HEK293 (cell line): ENCODE results near the gene PLS3.

Experiments
- PRDM1 ChIP-seq: fragments of 450-650 bp; formaldehyde crosslinking; IDR thresholded peaks from 2 replicates; pipeline ENCODE4; 2016; ENCODE audit warnings: missing biosample characterization, missing genetic modification characterization
- YY1 ChIP-seq: fragments of 450-650 bp; formaldehyde crosslinking; IDR thresholded peaks from 2 replicates; pipeline ENCODE4 v1.5.1; 2018; ENCODE audit warnings: missing biosample characterization, missing genetic modification characterization
- ZNF23 ChIP-seq: fragments of 450-650 bp; formaldehyde crosslinking; IDR thresholded peaks from 2 replicates; pipeline ENCODE4 v1.5.1; 2016; ENCODE audit warnings: missing biosample characterization, missing genetic modification characterization, borderline replicate concordance
- ZNF302 ChIP-seq: fragments of 450-650 bp; formaldehyde crosslinking; IDR thresholded peaks from 2 replicates; pipeline ENCODE4 v1.5.1; 2016; ENCODE audit warnings: missing biosample characterization, missing genetic modification characterization, low read depth
- ZNF624 ChIP-seq: fragments of 450-650 bp; formaldehyde crosslinking; IDR thresholded peaks from 2 replicates; pipeline ENCODE4 v1.5.1; 2017; ENCODE audit warnings: missing biosample characterization, missing genetic modification characterization
- TF ChIP-seq, protein P1 (sequence below): fragments of 450-650 bp; formaldehyde crosslinking; IDR thresholded peaks from 2 replicates; pipeline ENCODE4 v1.5.1; 2016; ENCODE audit warnings: missing biosample characterization, missing genetic modification characterization
- TF ChIP-seq, protein P2 (sequence below): fragments of 450-650 bp; formaldehyde crosslinking; IDR thresholded peaks from 2 replicates; pipeline ENCODE4 v1.5.1; 2016; ENCODE audit warnings: missing biosample characterization, missing genetic modification characterization

DNA sequence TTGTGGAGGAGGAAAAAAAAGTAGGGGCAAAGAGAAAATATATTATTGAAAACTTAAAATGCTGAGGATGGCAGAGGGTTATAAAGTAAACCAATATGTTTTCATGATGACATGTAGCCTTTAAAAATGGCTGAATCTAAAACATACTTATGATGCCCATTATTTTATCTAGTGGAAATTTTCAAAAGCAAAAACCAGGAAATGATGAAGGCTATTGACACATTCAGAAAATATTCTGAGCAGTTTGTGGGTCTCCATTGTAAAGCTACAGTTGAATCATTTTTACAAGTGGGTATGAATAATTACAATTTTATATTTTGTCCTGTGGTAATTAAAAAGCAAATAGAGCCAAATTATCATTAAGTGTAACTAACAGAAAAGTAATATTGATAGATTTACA, 10.7 kb downstream of the PLS3 start:
- TF ChIP-seq YY1 (tag by site-specific recombination): no peak
- no peak for TF ChIP-seq ZNF23 (tag by site-specific recombination)
- TF ChIP-seq ZNF302 (tag by site-specific recombination): no peak
- TF ChIP-seq, protein P1, sequence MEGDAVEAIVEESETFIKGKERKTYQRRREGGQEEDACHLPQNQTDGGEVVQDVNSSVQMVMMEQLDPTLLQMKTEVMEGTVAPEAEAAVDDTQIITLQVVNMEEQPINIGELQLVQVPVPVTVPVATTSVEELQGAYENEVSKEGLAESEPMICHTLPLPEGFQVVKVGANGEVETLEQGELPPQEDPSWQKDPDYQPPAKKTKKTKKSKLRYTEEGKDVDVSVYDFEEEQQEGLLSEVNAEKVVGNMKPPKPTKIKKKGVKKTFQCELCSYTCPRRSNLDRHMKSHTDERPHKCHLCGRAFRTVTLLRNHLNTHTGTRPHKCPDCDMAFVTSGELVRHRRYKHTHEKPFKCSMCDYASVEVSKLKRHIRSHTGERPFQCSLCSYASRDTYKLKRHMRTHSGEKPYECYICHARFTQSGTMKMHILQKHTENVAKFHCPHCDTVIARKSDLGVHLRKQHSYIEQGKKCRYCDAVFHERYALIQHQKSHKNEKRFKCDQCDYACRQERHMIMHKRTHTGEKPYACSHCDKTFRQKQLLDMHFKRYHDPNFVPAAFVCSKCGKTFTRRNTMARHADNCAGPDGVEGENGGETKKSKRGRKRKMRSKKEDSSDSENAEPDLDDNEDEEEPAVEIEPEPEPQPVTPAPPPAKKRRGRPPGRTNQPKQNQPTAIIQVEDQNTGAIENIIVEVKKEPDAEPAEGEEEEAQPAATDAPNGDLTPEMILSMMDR (tag by site-specific recombination): no peak
- no peak for TF ChIP-seq PRDM1 (tag by site-specific recombination)
- TF ChIP-seq ZNF624 (tag by site-specific recombination): no peak
- TF ChIP-seq, protein P2, sequence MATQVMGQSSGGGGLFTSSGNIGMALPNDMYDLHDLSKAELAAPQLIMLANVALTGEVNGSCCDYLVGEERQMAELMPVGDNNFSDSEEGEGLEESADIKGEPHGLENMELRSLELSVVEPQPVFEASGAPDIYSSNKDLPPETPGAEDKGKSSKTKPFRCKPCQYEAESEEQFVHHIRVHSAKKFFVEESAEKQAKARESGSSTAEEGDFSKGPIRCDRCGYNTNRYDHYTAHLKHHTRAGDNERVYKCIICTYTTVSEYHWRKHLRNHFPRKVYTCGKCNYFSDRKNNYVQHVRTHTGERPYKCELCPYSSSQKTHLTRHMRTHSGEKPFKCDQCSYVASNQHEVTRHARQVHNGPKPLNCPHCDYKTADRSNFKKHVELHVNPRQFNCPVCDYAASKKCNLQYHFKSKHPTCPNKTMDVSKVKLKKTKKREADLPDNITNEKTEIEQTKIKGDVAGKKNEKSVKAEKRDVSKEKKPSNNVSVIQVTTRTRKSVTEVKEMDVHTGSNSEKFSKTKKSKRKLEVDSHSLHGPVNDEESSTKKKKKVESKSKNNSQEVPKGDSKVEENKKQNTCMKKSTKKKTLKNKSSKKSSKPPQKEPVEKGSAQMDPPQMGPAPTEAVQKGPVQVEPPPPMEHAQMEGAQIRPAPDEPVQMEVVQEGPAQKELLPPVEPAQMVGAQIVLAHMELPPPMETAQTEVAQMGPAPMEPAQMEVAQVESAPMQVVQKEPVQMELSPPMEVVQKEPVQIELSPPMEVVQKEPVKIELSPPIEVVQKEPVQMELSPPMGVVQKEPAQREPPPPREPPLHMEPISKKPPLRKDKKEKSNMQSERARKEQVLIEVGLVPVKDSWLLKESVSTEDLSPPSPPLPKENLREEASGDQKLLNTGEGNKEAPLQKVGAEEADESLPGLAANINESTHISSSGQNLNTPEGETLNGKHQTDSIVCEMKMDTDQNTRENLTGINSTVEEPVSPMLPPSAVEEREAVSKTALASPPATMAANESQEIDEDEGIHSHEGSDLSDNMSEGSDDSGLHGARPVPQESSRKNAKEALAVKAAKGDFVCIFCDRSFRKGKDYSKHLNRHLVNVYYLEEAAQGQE (tag by site-specific recombination): no peak
